Thyroid gland (tissue), 4 donors: ENCODE measurements around the gene NUP62CL.
"Not testable (repeated sequence)": the region's sequence is repeated elsewhere in the genome, so short reads cannot be mapped to it uniquely, and the experiment has no call there.

Source experiments
- CTCF ChIP-seq, 6 experiments: fragments of 200-600 bp in 3 of 6; fragments of 450-650 bp in 3 of 6; sonication (generic) in 3 of 6; IDR thresholded peaks; one replicate each; pipeline ENCODE4 v1.5.1; 2016 to 2019; ENCODE audit warnings: antibody characterized with exemption in 6 of 6, mild to moderate bottlenecking in 2 of 6, inconsistent platforms in 1 of 6, moderate library complexity in 1 of 6
- POLR2A ChIP-seq, 2 donors: fragments of 450-650 bp; IDR thresholded peaks; one replicate each; pipeline ENCODE4 v1.6.1; 2017; ENCODE audit warnings: antibody characterized with exemption in 2 of 2, mild to moderate bottlenecking in 2 of 2, moderate library complexity in 1 of 2

DNA sequence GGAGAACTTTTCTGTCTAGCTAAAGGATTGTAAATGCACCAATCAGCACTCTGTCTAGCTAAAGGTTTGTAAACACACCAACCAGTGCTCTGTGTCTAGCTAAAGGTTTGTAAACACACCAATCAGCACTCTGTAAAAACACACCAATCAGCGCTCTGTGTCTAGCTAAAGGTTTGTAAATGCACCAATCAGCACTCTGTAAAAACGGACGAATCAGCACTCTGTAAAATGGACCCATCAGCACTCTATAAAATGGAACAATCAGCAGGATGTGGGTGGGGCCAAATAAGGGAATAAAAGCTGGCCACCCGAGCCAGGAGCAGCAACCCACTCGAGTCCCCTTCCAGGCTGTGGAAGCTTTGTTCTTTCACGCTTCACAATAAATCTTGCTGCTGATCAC lies 8.2 kb downstream of the NUP62CL start:
- not testable (repeated sequence) for TF ChIP-seq CTCF, POLR2A (IDR thresholded peaks at IDR 0.05)
